Measurements from ENCODE around the gene DYSF.
A peak's percentile ranks its signal among the peaks of the same experiment; 100 is the strongest.
"Not testable (repeated sequence)": the region's sequence is repeated elsewhere in the genome, so short reads cannot be mapped to it uniquely, and the experiment has no call there.

The DYSF gene
- 3.3 to 11.1 reads per million in 2 donors for total RNA-seq

GRCh38 chr2:71453404-71454220, at the start of gene DYSF:
DYSF (plus strand) TSS chr2:71453561.
- peak; percentile 12 for DNase-seq

- no peak for DNase-seq
These were observed 43.8 kb upstream of the DYSF start for GRCh38 chr2:71409611-71410010.

- no peak for DNase-seq
These were observed 42.7 kb upstream of the DYSF start for GRCh38 chr2:71410696-71411095.

- not testable (repeated sequence) for DNase-seq
These were observed 36.5 kb upstream of the DYSF start for GRCh38 chr2:71416866-71417265.

GRCh38 chr2:71417300-71418202, 35.8 kb upstream of the DYSF start:
- no peak for DNase-seq

- no peak for DNase-seq
These were observed 34.2 kb upstream of the DYSF start for GRCh38 chr2:71419145-71419544.

GRCh38 chr2:71419976-71420375, 33.4 kb upstream of the DYSF start:
- DNase-seq: no peak

- DNase-seq: no peak
These were observed 30.6 kb upstream of the DYSF start for GRCh38 chr2:71422786-71423185.

GRCh38 chr2:71423817-71424420, 29.4 kb upstream of the DYSF start:
- DNase-seq: no peak

- DNase-seq: no peak
These were observed 26.6 kb upstream of the DYSF start for GRCh38 chr2:71426721-71427120.

GRCh38 chr2:71428472-71429383, 24.6 kb upstream of the DYSF start:
- no peak for DNase-seq

GRCh38 chr2:71445142-71445541, 8.2 kb upstream of the DYSF start:
- DNase-seq: not testable (repeated sequence)

- DNase-seq: no peak
These were observed 6.9 kb upstream of the DYSF start for GRCh38 chr2:71446505-71446904.

- DNase-seq: no peak
These were observed 4.0 kb upstream of the DYSF start for GRCh38 chr2:71449343-71449742.

GRCh38 chr2:71451705-71452104, 1.7 kb upstream of the DYSF start:
- no peak for DNase-seq

GRCh38 chr2:71452565-71452964, 796 bp upstream of the DYSF start:
- DNase-seq: no peak

GRCh38 chr2:71454221-71455010, 1.1 kb downstream of the DYSF start:
- no peak for DNase-seq

GRCh38 chr2:71455011-71455740, 1.8 kb downstream of the DYSF start:
- no peak for DNase-seq

- no peak for DNase-seq
These were observed 2.6 kb downstream of the DYSF start for GRCh38 chr2:71455741-71456569.

- no peak for DNase-seq
These were observed 3.3 kb downstream of the DYSF start for GRCh38 chr2:71456617-71457016.

Data from activated gamma-delta T cell (primary cell).